ENCODE data around the gene PPFIBP2. TPM values are rescaled to one million over a fixed set of nuclear protein-coding genes. Genes with fewer than 3 reads are reported as not detected.

PPFIBP2 gene
- total RNA-seq, 1 experiment from 2014 or later: 21.5 TPM

DNA sequence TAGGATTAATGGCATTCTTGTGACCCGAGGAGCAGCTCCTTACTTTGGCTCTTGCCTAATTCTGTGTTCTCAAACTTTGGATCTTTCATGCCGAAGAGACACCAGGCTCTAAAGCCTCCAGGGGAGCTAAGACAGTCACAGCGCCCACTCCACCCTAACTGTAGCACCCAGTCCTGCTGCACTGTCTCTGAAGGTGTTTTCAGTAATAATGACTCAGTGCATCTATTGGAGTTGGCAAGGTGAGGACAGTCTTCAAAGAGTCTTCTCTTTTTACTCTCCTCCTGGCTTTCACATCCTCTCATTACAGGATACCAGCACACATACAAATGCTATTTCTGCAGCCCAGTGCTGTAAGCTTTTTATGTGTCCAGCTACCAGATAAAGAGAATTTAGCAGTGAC lies 69.4 kb downstream of the PPFIBP2 start:
- intact Hi-C loops (cut with micrococcal nuclease; ENCODE audit: unreplicated experiment): no loop called here
- H3K4me3 ChIP-seq (ENCODE audit: low read depth in 2 of 2, low read length in 2 of 2): no peak overlapping the region
- H3K27me3 ChIP-seq (ENCODE audit: control insufficient read depth, insufficient read depth, low read length): no peaks in the 10 kb centered on the region
- no peaks in the 10 kb centered on the region for H3K4me1 ChIP-seq (ENCODE audit: control insufficient read depth, insufficient read depth, low read length)
- no peak for TF ChIP-seq TCF7L2 (IDR thresholded peaks at IDR 0.05; ENCODE audit: low read depth, low read length)
- TF ChIP-seq POLR2AphosphoS5 (IDR thresholded peaks at IDR 0.05; ENCODE audit: low read depth, low read length): no peak
- TF ChIP-seq, protein P1, sequence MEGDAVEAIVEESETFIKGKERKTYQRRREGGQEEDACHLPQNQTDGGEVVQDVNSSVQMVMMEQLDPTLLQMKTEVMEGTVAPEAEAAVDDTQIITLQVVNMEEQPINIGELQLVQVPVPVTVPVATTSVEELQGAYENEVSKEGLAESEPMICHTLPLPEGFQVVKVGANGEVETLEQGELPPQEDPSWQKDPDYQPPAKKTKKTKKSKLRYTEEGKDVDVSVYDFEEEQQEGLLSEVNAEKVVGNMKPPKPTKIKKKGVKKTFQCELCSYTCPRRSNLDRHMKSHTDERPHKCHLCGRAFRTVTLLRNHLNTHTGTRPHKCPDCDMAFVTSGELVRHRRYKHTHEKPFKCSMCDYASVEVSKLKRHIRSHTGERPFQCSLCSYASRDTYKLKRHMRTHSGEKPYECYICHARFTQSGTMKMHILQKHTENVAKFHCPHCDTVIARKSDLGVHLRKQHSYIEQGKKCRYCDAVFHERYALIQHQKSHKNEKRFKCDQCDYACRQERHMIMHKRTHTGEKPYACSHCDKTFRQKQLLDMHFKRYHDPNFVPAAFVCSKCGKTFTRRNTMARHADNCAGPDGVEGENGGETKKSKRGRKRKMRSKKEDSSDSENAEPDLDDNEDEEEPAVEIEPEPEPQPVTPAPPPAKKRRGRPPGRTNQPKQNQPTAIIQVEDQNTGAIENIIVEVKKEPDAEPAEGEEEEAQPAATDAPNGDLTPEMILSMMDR (IDR thresholded peaks at IDR 0.05): no peak
- no peak for TF ChIP-seq SIN3A (IDR thresholded peaks at IDR 0.05; ENCODE audit: borderline replicate concordance, insufficient read depth, low read depth, low read length)
- TF ChIP-seq, protein P2, sequence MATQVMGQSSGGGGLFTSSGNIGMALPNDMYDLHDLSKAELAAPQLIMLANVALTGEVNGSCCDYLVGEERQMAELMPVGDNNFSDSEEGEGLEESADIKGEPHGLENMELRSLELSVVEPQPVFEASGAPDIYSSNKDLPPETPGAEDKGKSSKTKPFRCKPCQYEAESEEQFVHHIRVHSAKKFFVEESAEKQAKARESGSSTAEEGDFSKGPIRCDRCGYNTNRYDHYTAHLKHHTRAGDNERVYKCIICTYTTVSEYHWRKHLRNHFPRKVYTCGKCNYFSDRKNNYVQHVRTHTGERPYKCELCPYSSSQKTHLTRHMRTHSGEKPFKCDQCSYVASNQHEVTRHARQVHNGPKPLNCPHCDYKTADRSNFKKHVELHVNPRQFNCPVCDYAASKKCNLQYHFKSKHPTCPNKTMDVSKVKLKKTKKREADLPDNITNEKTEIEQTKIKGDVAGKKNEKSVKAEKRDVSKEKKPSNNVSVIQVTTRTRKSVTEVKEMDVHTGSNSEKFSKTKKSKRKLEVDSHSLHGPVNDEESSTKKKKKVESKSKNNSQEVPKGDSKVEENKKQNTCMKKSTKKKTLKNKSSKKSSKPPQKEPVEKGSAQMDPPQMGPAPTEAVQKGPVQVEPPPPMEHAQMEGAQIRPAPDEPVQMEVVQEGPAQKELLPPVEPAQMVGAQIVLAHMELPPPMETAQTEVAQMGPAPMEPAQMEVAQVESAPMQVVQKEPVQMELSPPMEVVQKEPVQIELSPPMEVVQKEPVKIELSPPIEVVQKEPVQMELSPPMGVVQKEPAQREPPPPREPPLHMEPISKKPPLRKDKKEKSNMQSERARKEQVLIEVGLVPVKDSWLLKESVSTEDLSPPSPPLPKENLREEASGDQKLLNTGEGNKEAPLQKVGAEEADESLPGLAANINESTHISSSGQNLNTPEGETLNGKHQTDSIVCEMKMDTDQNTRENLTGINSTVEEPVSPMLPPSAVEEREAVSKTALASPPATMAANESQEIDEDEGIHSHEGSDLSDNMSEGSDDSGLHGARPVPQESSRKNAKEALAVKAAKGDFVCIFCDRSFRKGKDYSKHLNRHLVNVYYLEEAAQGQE (IDR thresholded peaks at IDR 0.05; ENCODE audit: insufficient read depth in 1 of 2, low read depth in 2 of 2, low read length in 1 of 2): no peak
- no TSS peak for BruUV-seq (replicated peaks)
- DNase-seq (ENCODE audit: low read depth, low spot score) (no peak), ATAC-seq (no peak)
- H3K9me3 ChIP-seq (ENCODE audit: control insufficient read depth, insufficient read depth, low read depth, low read length): no peaks in the 10 kb centered on the region
- in situ Hi-C loops (cut with HindIII; ENCODE audit: low pct_unique_long_range_greater_than_20kb, low sequenced_read_pairs): no loop called here
- ChIA-PET CTCF (interaction anchor here (1.2 kb wide), 1 partner anchor 28 kb away, joined by 3 read pairs; no protein-coding TSS in a partner anchor), POLR2A (no interaction called here)
- H3K27ac ChIP-seq (ENCODE audit: low read length): no peak overlapping the region
- H3K36me3 ChIP-seq (ENCODE audit: control insufficient read depth, insufficient read depth, low read length): no peaks in the 10 kb centered on the region

DNA sequence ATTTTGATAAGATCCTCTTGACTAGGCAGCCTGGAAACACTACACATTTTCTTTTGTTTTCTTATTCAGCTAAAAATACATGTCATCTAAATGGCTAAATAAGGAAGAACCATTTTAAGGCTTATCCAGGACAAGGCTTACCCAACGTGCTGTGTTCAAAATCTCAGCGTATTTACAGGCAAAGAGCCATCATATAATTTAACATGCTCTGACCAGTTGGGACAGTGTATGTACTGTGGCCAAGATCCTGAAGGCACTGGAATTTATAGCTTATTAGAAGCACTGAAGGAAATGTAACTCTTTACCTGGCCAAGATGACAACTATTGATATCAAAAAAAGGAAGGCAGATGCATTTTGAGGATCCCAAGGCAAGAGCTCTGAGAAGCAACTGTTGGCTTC lies 71.1 kb downstream of the PPFIBP2 start:
- H3K9me3 ChIP-seq (ENCODE audit: control insufficient read depth, insufficient read depth, low read depth, low read length): no peaks in the 10 kb centered on the region
- no peak overlapping the region for H3K27ac ChIP-seq (ENCODE audit: low read length)
- DNase-seq (ENCODE audit: low read depth, low spot score) (no peak), ATAC-seq (no peak)
- in situ Hi-C loops (cut with HindIII; ENCODE audit: low pct_unique_long_range_greater_than_20kb, low sequenced_read_pairs) (no loop called here), intact Hi-C loops (cut with micrococcal nuclease; ENCODE audit: unreplicated experiment) (no loop called here)
- H3K27me3 ChIP-seq (ENCODE audit: control insufficient read depth, insufficient read depth, low read length): no peaks in the 10 kb centered on the region
- H3K36me3 ChIP-seq (ENCODE audit: control insufficient read depth, insufficient read depth, low read length): no peaks in the 10 kb centered on the region
- H3K4me3 ChIP-seq (ENCODE audit: low read depth in 2 of 2, low read length in 2 of 2): no peak overlapping the region
- TF ChIP-seq SIN3A (IDR thresholded peaks at IDR 0.05; ENCODE audit: borderline replicate concordance, insufficient read depth, low read depth, low read length) (no peak), POLR2AphosphoS5 (IDR thresholded peaks at IDR 0.05; ENCODE audit: low read depth, low read length) (no peak), TCF7L2 (IDR thresholded peaks at IDR 0.05; ENCODE audit: low read depth, low read length) (no peak)
- TF ChIP-seq, protein P2 (IDR thresholded peaks at IDR 0.05; ENCODE audit: insufficient read depth in 1 of 2, low read depth in 2 of 2, low read length in 1 of 2): no peak
- TF ChIP-seq, protein P1 (IDR thresholded peaks at IDR 0.05): no peak
- H3K4me1 ChIP-seq (ENCODE audit: control insufficient read depth, insufficient read depth, low read length): no peaks in the 10 kb centered on the region
- ChIA-PET POLR2A (no interaction called here), CTCF (no interaction called here)
- no TSS peak for BruUV-seq (replicated peaks)
